Stomach (tissue), 9 donors: ENCODE data around the gene PRKCE. TPM values are rescaled to one million over a fixed set of nuclear protein-coding genes. Genes with fewer than 3 reads are reported as not detected.
A peak's percentile ranks its signal among the peaks of the same experiment; 100 is the strongest.

Source experiments
- DNase-seq, 2 donors: peaks; one replicate each; pipeline versions ENCODE4 v3.0.0 to v3.0.0-alpha.2; 2013 to 2019
- H3K27ac ChIP-seq, 5 donors: fragments of 200-600 bp in 4 of 5; sonication (generic) in 4 of 5; one replicate each; pipeline ENCODE4 v1.5.1; 2013 to 2019; ENCODE audit warnings: mild to moderate bottlenecking in 1 of 5, moderate library complexity in 1 of 5
- H3K27me3 ChIP-seq, 3 donors: fragments of 200-600 bp; sonication (generic); one replicate each; pipeline ENCODE4 v1.5.1; 2017 to 2019; ENCODE audit warnings: mixed run types in 1 of 3
- H3K36me3 ChIP-seq, 4 donors: fragments of 200-600 bp; sonication (generic); 1 replicate in 3 of 4; 2 replicates in 1 of 4; pipeline ENCODE4 v1.5.1; 2016 to 2019
- H3K4me1 ChIP-seq, 4 donors: fragments of 200-600 bp; sonication (generic); one replicate each; pipeline ENCODE4 v1.5.1; 2016 to 2019
- H3K4me3 ChIP-seq, 4 donors: fragments of 200-600 bp; sonication (generic) in 3 of 4; one replicate each; pipeline ENCODE4 v1.5.1; 2016 to 2019; ENCODE audit warnings: mild to moderate bottlenecking in 1 of 4
- H3K9me3 ChIP-seq, 4 donors: fragments of 200-600 bp; sonication (generic); one replicate each; pipeline ENCODE4 v1.5.1; 2016 to 2019
- CTCF ChIP-seq, 7 experiments: fragments of 450-650 bp in 4 of 7; fragments of 200-600 bp in 3 of 7; sonication (generic) in 3 of 7; IDR thresholded peaks; one replicate each; pipeline ENCODE4 v1.5.1; 2016 to 2019; ENCODE audit warnings: antibody characterized with exemption in 7 of 7, control low read depth in 2 of 7, mild to moderate bottlenecking in 1 of 7
- EP300 ChIP-seq: sonication (generic); formaldehyde crosslinking; IDR thresholded peaks from one replicate; pipeline ENCODE4 v1.6.1; 2017; ENCODE audit warnings: antibody characterized with exemption
- POLR2A ChIP-seq, 4 donors: fragments of 450-650 bp; IDR thresholded peaks; one replicate each; pipeline ENCODE4 v1.6.1; 2016; ENCODE audit warnings: antibody characterized with exemption in 4 of 4, control low read depth in 2 of 4, mild to moderate bottlenecking in 1 of 4, moderate library complexity in 1 of 4
- POLR2AphosphoS5 ChIP-seq, 3 donors: sonication (generic); formaldehyde crosslinking; IDR thresholded peaks; one replicate each; pipeline ENCODE4 v1.6.1; 2016; ENCODE audit warnings: antibody characterized with exemption in 3 of 3
- WGBS, 5 donors: extraction: QIAGEN DNeasy Blood & Tissue Kit in 3 of 5; methylation state at CpG; one replicate each; pipeline versions ENCODE4 v1.1.5 to v1.1.7; 2013 to 2018; 5-methylcytosine and 5-hydroxymethylcytosine counted together
- intact Hi-C: fragments of 100-400 bp; cut with DNase I; formaldehyde crosslinking; loops from one replicate; pipeline ENCODE4 v1.15.1; 2023; ENCODE audit warnings: low total_unique reads
- polyA plus RNA-seq, 3 donors: library from polyadenylated mRNA; stranded (reverse); fragments of 200-250 nt; gene quantifications; one replicate each; pipeline ENCODE4 v1.2.3, GENCODE V29; 2013
- total RNA-seq, 5 donors: library from RNA; depleted of rRNA; stranded (reverse); fragments of >200 nt; gene quantifications; one replicate each; pipeline versions ENCODE4 v1.1.0 to v1.2.3, GENCODE V29; 2014 to 2016
- donor health status: healthy with polysubstance abuse.
- donor health status: Bipolar disorder and iron deficiency.
- donor health status: healthy.

PRKCE gene
- total and polyA plus RNA-seq, 8 donors: 2.0 to 92.0 (median 10.0) TPM

DNA sequence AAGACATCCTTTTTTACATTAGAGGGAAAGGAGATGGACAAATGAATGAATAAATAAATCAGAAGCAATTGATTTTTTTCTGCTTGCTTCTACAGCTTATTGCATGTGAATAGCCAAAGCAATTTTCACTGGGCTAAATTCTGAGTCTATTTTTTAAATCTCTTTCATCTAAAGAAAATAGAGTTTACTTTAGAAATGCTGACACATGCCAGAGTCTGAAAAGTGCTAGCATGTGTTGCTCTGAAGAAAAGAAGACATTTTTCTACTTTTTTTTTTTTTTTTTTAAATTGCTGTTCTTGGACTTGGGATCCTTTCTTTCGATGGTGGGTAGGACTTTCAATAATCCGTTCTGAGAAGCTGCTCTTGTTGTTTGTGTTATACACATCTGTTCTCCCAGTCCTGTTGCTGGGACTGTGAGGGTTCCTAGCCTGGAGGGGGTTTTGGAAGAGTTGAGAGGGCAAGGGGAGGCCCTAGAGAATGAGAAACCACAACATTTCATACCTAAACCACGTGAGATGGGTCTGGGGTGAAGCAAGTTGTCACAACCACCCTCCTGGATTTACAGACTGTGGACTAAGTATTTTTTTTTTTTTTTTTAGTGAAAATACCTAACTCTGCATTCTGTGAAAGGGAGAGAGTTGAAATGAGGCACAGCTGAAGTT, 193.5 kb downstream of the PRKCE start:
- WGBS, 5 donors: 58 to 76% (median 68%) methylated on average over 3 of the region's 3 CpGs
- Histone ChIP-seq H3K4me1 (peaks cover 0 to 51% (median 21%) of the 10 kb centered on the region in 4 donors), H3K27ac (no peak overlapping the region), H3K9me3 (no peaks in the 10 kb centered on the region), H3K27me3 (no peaks in the 10 kb centered on the region), H3K36me3 (peaks cover 0 to 16% (median 12%) of the 10 kb centered on the region in 4 donors), H3K4me3 (no peak overlapping the region)
- DNase-seq: no peak
- no peak for TF ChIP-seq EP300
- TF ChIP-seq POLR2AphosphoS5 (IDR thresholded peaks at IDR 0.05): no peak
- no peak for TF ChIP-seq CTCF (IDR thresholded peaks at IDR 0.05)
- no peak for TF ChIP-seq POLR2A (IDR thresholded peaks at IDR 0.05)
- intact Hi-C loops: no loop called here

DNA sequence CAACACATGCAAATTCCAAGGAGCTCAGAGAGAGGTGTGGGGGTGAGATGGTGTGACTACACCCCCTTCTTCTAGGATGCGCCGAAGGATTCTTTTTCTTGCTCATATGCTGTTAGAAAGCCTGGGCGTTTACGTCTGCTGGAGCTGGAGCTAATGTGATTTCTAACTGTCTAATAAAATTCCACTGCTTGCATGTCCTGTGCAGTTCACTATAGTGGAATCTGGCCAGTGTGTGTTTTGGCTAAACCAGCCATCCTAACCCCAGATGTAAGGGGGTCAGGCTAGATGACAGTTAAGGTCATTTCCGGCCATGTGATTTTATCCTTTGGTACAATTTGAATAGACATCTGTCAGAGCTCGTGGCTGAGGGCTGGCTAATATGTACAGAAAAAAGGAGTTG, 194.1 kb downstream of the PRKCE start:
- TF ChIP-seq POLR2AphosphoS5 (IDR thresholded peaks at IDR 0.05): no peak
- no peak for TF ChIP-seq POLR2A (IDR thresholded peaks at IDR 0.05)

DNA sequence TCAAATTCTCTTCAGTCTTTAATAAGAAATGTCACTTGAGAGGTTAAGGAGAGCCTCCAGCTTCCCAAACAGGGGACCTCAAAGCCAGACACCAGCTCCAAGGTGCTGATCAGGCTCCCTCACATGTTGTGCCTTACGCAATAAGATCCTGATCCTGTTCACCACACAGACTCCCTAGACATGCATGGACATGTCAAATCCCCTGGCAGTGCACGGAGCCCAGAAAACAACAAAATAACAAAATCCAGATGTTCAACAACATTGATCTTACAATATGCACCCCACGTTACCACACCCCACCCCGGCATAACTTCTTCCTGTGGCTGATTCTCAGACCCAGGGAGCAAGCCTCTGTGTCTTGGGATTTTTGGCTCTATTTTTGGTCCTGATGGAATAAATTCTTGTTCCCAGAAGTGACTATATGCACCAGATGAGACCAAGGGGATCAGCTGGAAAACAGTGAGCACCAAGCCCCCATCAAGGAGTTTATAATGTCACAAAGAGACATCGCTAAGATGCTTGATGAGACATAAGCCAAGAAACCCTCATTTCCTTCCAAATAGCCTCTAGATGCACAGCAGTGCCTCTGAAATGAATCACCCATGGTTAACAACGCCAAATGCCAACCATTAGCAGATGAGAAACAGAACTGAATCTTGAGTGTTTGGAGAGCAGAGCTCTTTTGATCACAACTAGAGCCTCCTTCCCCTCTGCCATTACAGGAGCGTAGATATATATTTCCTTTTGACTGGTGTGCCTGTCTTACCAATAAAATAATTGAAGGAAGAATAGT, 198.2 kb downstream of the PRKCE start:
- peak in 1 of 2 donors; percentile 40 for DNase-seq

More for the DNA sequence above, 194.1 kb downstream of the PRKCE start:
- H3K27me3 ChIP-seq: no peaks in the 10 kb centered on the region
- H3K4me3 ChIP-seq: no peak overlapping the region
- WGBS, 5 donors: 75 to 88% (median 81%) methylated on average over 6 of the region's 6 CpGs
- H3K4me1 ChIP-seq: peaks cover 0 to 51% (median 19%) of the 10 kb centered on the region in 4 donors
- peaks cover 0 to 16% (median 12%) of the 10 kb centered on the region in 4 donors for H3K36me3 ChIP-seq
- no peak overlapping the region for H3K27ac ChIP-seq
- no peaks in the 10 kb centered on the region for H3K9me3 ChIP-seq
- peak in 1 of 2 donors; percentile 30 for DNase-seq
- intact Hi-C loops: no loop called here

DNA sequence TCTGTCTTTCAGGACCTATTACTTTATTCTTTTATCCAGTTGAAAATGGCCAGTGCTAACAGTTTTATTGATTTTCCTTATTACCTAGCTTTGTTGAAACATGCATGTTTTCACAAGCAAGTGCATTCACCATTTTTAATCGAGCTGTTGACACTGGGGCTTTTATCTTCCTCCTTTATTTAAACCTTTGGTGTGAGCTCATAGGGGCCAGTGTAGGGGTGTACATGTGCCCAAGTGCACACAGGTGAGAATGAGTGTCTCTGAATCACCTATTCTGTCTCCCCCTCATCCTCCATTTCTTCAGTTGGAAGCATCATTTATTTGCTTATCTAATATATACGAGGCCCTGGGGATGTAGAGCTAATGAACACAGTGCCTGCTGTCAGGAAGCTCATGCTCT, 199.1 kb downstream of the PRKCE start:
- peaks cover 10 to 65% (median 22%) of the 10 kb centered on the region in 4 donors for H3K4me1 ChIP-seq
- peak overlapping the region in 1 of 5 donors; percentile 55 for H3K27ac ChIP-seq
- H3K36me3 ChIP-seq: peaks cover 0 to 15% (median 12%) of the 10 kb centered on the region in 4 donors
- intact Hi-C loops: no loop called here
- H3K4me3 ChIP-seq: no peak overlapping the region
- 37 to 65% (median 44%) methylated on average over 2 of the region's 2 CpGs for WGBS, 5 donors
- H3K27me3 ChIP-seq: no peaks in the 10 kb centered on the region
- TF ChIP-seq CTCF (IDR thresholded peaks at IDR 0.05) (no peak), POLR2AphosphoS5 (IDR thresholded peaks at IDR 0.05) (no peak), POLR2A (IDR thresholded peaks at IDR 0.05) (no peak), EP300 (no peak)
- DNase-seq: peak in 1 of 2 donors; percentile 57
- no peaks in the 10 kb centered on the region for H3K9me3 ChIP-seq

More for the DNA sequence above, 198.2 kb downstream of the PRKCE start:
- peak overlapping the region in 1 of 5 donors; percentile 55 for H3K27ac ChIP-seq
- intact Hi-C loops: no loop called here
- H3K4me3 ChIP-seq: no peak overlapping the region
- no peaks in the 10 kb centered on the region for H3K27me3 ChIP-seq
- peaks cover 4 to 65% (median 21%) of the 10 kb centered on the region in 4 donors for H3K4me1 ChIP-seq
- WGBS, 5 donors: 74 to 87% (median 86%) methylated on average over 7 of the region's 7 CpGs
- H3K36me3 ChIP-seq: peaks cover 0 to 16% (median 12%) of the 10 kb centered on the region in 4 donors
- TF ChIP-seq EP300 (no peak), CTCF (IDR thresholded peaks at IDR 0.05) (no peak), POLR2AphosphoS5 (IDR thresholded peaks at IDR 0.05) (peak in 1 of 3 donors; percentile 65)
- no peaks in the 10 kb centered on the region for H3K9me3 ChIP-seq
